Bronchial epithelial cell (primary cell): ENCODE measurements around the gene NDUFS3. TPM values are rescaled to one million over a fixed set of nuclear protein-coding genes. Genes with fewer than 3 reads are reported as not detected.

ENCODE experiments used
- DNase-seq: peaks from one replicate; pipeline ENCODE4 v3.0.0-alpha.2; 2010; ENCODE audit warnings: low read depth
- FAIRE-seq: peaks from 2 replicates; lab custom pipeline; 2011; peaks lifted over from hg19 to GRCh38; lab: Jason Lieb, UNC
- H3K27me3 ChIP-seq: 2 replicates; pipeline ENCODE4 v1.5.1; 2011; ENCODE audit warnings: low read length; ENCODE audit not compliant: control insufficient read depth, insufficient read depth
- H3K36me3 ChIP-seq: 2 replicates; pipeline ENCODE4 v1.5.1; 2011; ENCODE audit warnings: low read length; ENCODE audit not compliant: control insufficient read depth, insufficient read depth
- H3K4me3 ChIP-seq: 2 replicates; pipeline ENCODE4 v1.5.1; 2011; ENCODE audit warnings: mild to moderate bottlenecking, low read depth, low read length, control low read depth
- total RNA-seq: library from RNA; depleted of rRNA; stranded (reverse); fragments of >200 nt; gene quantifications from 2 replicates; pipeline ENCODE4 v1.2.1, GENCODE V29; 2014
- TF ChIP-seq, protein P1 (sequence below): IDR thresholded peaks from 2 replicates; pipeline ENCODE4 v1.5.1; 2011; ENCODE audit warnings: mild to moderate bottlenecking, moderate library complexity, low read length, control low read depth, inconsistent platforms; ENCODE audit not compliant: insufficient read depth, severe bottlenecking

NDUFS3 gene
- total RNA-seq, 1 donor from 2014 or later = 67.7 TPM

DNA sequence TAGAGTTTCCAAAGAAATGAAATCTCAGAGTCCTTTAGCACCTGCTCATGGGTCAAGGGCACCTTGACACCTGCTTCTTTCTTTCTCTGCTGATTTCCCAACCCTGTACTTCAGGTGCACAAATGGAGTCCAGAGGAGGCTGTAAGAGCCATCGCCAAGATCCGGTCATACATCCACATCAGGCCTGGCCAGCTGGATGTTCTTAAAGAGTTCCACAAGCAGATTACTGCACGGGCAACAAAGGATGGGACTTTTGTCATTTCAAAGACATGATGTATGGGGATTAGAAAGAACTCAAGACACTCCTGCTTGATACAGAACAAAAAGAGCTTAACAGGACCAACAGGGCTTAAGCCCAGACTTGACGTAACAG, 7.5 kb upstream of the NDUFS3 start:
- FAIRE-seq (no peak), DNase-seq (no peak)
- H3K36me3 ChIP-seq = peaks cover 14% of the 10 kb centered on the region
- TF ChIP-seq, protein P1, sequence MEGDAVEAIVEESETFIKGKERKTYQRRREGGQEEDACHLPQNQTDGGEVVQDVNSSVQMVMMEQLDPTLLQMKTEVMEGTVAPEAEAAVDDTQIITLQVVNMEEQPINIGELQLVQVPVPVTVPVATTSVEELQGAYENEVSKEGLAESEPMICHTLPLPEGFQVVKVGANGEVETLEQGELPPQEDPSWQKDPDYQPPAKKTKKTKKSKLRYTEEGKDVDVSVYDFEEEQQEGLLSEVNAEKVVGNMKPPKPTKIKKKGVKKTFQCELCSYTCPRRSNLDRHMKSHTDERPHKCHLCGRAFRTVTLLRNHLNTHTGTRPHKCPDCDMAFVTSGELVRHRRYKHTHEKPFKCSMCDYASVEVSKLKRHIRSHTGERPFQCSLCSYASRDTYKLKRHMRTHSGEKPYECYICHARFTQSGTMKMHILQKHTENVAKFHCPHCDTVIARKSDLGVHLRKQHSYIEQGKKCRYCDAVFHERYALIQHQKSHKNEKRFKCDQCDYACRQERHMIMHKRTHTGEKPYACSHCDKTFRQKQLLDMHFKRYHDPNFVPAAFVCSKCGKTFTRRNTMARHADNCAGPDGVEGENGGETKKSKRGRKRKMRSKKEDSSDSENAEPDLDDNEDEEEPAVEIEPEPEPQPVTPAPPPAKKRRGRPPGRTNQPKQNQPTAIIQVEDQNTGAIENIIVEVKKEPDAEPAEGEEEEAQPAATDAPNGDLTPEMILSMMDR = no peak
- H3K4me3 ChIP-seq = no peak overlapping the region
- H3K27me3 ChIP-seq = no peaks in the 10 kb centered on the region

- H3K4me3 ChIP-seq = no peak overlapping the region
- no peaks in the 10 kb centered on the region for H3K27me3 ChIP-seq
- peaks cover 14% of the 10 kb centered on the region for H3K36me3 ChIP-seq
- FAIRE-seq (no peak), DNase-seq (peak; percentile 38)
- TF ChIP-seq, protein P1 = no peak
Measured at GRCh38 chr11:47571895-47572294, 7.0 kb upstream of the NDUFS3 start.

DNA sequence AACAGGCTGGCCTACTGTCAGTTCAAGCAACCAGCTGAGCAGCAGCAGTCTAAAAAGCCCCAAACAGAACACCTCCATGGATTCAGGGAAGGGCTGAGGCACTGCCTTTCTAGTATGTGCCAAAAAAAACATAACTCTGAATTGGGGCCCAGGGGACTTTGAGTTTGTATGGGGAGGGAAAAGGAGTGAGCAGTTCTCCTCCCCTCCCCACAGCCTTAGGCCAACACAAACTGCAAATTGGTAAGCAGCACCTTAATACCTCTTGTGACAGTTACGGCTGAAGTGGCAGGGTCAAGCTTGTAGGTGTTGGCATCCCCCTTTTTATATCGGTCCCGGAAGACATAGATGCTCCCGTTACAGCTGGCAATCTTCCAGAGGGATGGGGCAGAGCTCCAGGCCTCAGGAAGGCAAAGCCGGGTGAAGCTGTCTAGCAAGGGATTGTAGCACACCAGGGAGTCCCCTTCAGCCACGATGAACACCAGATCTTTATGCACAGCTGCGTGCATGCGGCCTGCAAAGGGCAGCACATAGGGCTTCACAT, 6.1 kb upstream of the NDUFS3 start:
- Histone ChIP-seq H3K4me3 (no peak overlapping the region), H3K36me3 (peaks cover 14% of the 10 kb centered on the region), H3K27me3 (no peaks in the 10 kb centered on the region)
- TF ChIP-seq, protein P1 = no peak
- DNase-seq (no peak), FAIRE-seq (no peak)

- Histone ChIP-seq H3K4me3 (no peak overlapping the region), H3K27me3 (no peaks in the 10 kb centered on the region), H3K36me3 (peaks cover 14% of the 10 kb centered on the region)
- TF ChIP-seq, protein P1 = no peak
- DNase-seq (no peak), FAIRE-seq (no peak)
Measured at GRCh38 chr11:47573321-47573720, 5.6 kb upstream of the NDUFS3 start.

DNA sequence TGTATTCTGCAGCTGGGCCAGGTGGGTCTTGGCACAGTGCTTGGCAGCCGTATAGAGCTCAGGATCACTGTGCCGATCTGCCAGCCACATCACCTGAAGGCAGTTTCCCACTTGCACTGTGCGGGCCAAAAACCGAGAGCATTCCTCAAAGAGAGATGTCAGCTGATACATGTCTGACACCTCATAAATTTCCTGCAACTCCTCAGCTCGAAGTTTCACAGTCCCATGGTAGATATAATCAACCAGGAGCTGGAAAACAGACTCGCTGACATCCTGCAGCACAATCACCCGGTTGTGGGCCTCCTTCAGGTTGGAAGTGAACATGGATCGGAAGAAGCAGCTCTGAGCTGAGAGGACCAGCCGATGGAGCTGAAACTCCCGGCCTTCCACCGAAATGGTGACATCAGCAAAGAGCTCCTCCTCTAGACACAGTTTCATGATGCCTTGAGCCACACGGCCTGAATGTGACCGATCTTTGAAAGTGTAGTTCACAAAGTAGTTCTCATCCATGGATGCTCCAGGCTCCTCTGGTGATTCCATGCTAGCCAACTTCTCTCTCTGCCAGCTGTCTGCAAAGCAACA, 1.3 kb upstream of the NDUFS3 start:
- Histone ChIP-seq H3K36me3 (peaks cover 20% of the 10 kb centered on the region), H3K4me3 (no peak overlapping the region), H3K27me3 (no peaks in the 10 kb centered on the region)
- DNase-seq (no peak), FAIRE-seq (no peak)
- TF ChIP-seq, protein P1 = no peak

DNA sequence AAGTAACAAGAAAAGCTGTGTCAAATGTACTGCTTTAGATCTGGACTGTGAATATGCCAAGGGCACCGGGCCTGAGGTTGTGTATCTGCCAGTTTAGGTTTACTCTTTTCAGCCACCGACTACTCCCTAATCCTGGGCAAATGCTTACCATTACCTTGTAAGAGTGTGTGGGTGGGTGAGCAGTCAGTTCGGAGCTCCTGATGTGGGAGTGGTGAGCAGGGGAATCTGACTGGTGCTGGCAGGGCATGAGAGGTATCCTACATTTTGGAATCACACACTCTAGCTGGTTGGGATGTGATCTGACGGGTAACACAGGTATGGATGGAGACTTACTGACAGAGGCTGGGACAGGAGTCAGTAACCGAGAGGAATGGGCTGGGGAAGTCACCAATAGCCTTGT, 5.0 kb downstream of the NDUFS3 start:
- no peak overlapping the region for H3K4me3 ChIP-seq
- peaks cover 22% of the 10 kb centered on the region for H3K36me3 ChIP-seq
- DNase-seq = no peak
- FAIRE-seq = no peak
- H3K27me3 ChIP-seq = no peaks in the 10 kb centered on the region
- TF ChIP-seq, protein P1 = no peak
